HEK293 (cell line): ENCODE measurements around the gene BTG4.

Experiments
- CTCF ChIA-PET: fragments of 350-600 bp; formaldehyde crosslinking; extraction: SDS; loops from one replicate; lab custom pipeline; 2021; ENCODE audit warnings: antibody characterized with exemption; lab: Yijun Ruan, JAX
- POLR2A ChIA-PET: fragments of 300-600 bp; formaldehyde crosslinking; extraction: SDS; loops from one replicate; lab custom pipeline; 2020; ENCODE audit warnings: antibody characterized with exemption, inconsistent platforms; lab: Yijun Ruan, JAX
- H3K27ac ChIP-seq: fragments of 200-500 bp; sonication (Bioruptor generic); 2 replicates; pipeline ENCODE4 v1.5.1; 2014; ENCODE audit warnings: low read depth, low read length, control low read depth, inconsistent platforms; ENCODE audit errors: extremely low read depth
- H3K36me3 ChIP-seq, 2 experiments: fragments of 200-500 bp in 1 of 2; sonication (Bioruptor generic) in 1 of 2; 1 replicate in 1 of 2; 2 replicates in 1 of 2; pipeline ENCODE4 v1.5.1; 2014 to 2017; ENCODE audit warnings: inconsistent platforms in 2 of 2, low read length in 2 of 2; ENCODE audit not compliant: control insufficient read depth in 2 of 2, insufficient read depth in 1 of 2
- H3K4me1 ChIP-seq: fragments of 200-500 bp; sonication (Bioruptor generic); 2 replicates; pipeline ENCODE4 v1.5.1; 2014; ENCODE audit warnings: mild to moderate bottlenecking, low read length, inconsistent platforms; ENCODE audit not compliant: control insufficient read depth, insufficient read depth
- H3K4me3 ChIP-seq: 2 replicates; pipeline ENCODE4 v1.5.1; 2011; ENCODE audit warnings: low read depth, mild to moderate bottlenecking, control low read depth, low read length, moderate library complexity
- H3K9me3 ChIP-seq: fragments of 200-500 bp; sonication (Bioruptor generic); 2 replicates; pipeline ENCODE4 v1.5.1; 2014; ENCODE audit warnings: low read depth, low read length, inconsistent platforms; ENCODE audit not compliant: control insufficient read depth, insufficient read depth
- ATF2 ChIP-seq: fragments of 450-650 bp; formaldehyde crosslinking; IDR thresholded peaks from 2 replicates; pipeline ENCODE4 v1.5.1; 2016; ENCODE audit warnings: missing biosample characterization, missing genetic modification characterization, low read depth
- CTCF ChIP-seq: fragments of 450-650 bp; formaldehyde crosslinking; IDR thresholded peaks from 2 replicates; pipeline ENCODE4 v1.5.1; 2016; ENCODE audit warnings: missing biosample characterization, missing genetic modification characterization
- GFI1B ChIP-seq: fragments of 450-650 bp; formaldehyde crosslinking; IDR thresholded peaks from 2 replicates; pipeline ENCODE4 v1.5.1; 2016; ENCODE audit warnings: missing biosample characterization, missing genetic modification characterization
- HOXD13 ChIP-seq: sonication (generic); formaldehyde crosslinking; IDR thresholded peaks from 2 replicates; pipeline ENCODE4 v1.8.0; 2022; ENCODE audit warnings: missing genetic modification reagents, borderline replicate concordance
- KLF7 ChIP-seq: fragments of 450-650 bp; formaldehyde crosslinking; IDR thresholded peaks from 2 replicates; pipeline ENCODE4 v1.5.1; 2016; ENCODE audit warnings: missing biosample characterization, missing genetic modification characterization, borderline replicate concordance
- PRDM6 ChIP-seq: fragments of 450-650 bp; formaldehyde crosslinking; IDR thresholded peaks from 2 replicates; pipeline ENCODE4 v1.5.1; 2017; ENCODE audit warnings: missing biosample characterization, missing genetic modification characterization
- TSHZ1 ChIP-seq: fragments of 450-650 bp; formaldehyde crosslinking; IDR thresholded peaks from 2 replicates; pipeline ENCODE4 v1.5.1; 2016; ENCODE audit warnings: missing biosample characterization, missing genetic modification characterization, borderline replicate concordance
- ZFP3 ChIP-seq: fragments of 450-650 bp; formaldehyde crosslinking; IDR thresholded peaks from 2 replicates; pipeline ENCODE4 v1.5.1; 2016; ENCODE audit warnings: low read depth, missing biosample characterization, missing genetic modification characterization
- ZNF132 ChIP-seq: fragments of 450-650 bp; formaldehyde crosslinking; IDR thresholded peaks from 2 replicates; pipeline ENCODE4 v1.5.1; 2017; ENCODE audit warnings: missing biosample characterization, missing genetic modification characterization, borderline replicate concordance
- ZNF169 ChIP-seq: fragments of 450-650 bp; formaldehyde crosslinking; IDR thresholded peaks from 2 replicates; pipeline ENCODE4 v1.5.1; 2016; ENCODE audit warnings: missing biosample characterization, missing genetic modification characterization
- ZNF324 ChIP-seq: fragments of 450-650 bp; formaldehyde crosslinking; IDR thresholded peaks from 2 replicates; pipeline ENCODE4 v1.5.1; 2016; ENCODE audit warnings: missing biosample characterization, missing genetic modification characterization
- ZNF354C ChIP-seq: fragments of 450-650 bp; formaldehyde crosslinking; IDR thresholded peaks from 2 replicates; pipeline ENCODE4 v1.5.1; 2016; ENCODE audit warnings: missing biosample characterization, missing genetic modification characterization, low read depth, borderline replicate concordance
- ZNF416 ChIP-seq: fragments of 450-650 bp; formaldehyde crosslinking; IDR thresholded peaks from 2 replicates; pipeline ENCODE4 v1.5.1; 2016; ENCODE audit warnings: missing biosample characterization, missing genetic modification characterization
- ZNF426 ChIP-seq: fragments of 450-650 bp; formaldehyde crosslinking; IDR thresholded peaks from 2 replicates; pipeline ENCODE4 v1.5.1; 2017; ENCODE audit warnings: missing biosample characterization, missing genetic modification characterization, mild to moderate bottlenecking, inconsistent platforms, moderate library complexity
- ZNF501 ChIP-seq: fragments of 450-650 bp; formaldehyde crosslinking; IDR thresholded peaks from 2 replicates; pipeline ENCODE4 v1.5.1; 2016; ENCODE audit warnings: missing biosample characterization, missing genetic modification characterization
- ZNF544 ChIP-seq: fragments of 450-650 bp; formaldehyde crosslinking; IDR thresholded peaks from 2 replicates; pipeline ENCODE4 v1.5.0; 2017; ENCODE audit warnings: missing biosample characterization, missing genetic modification characterization
- ZNF580 ChIP-seq: fragments of 450-650 bp; formaldehyde crosslinking; IDR thresholded peaks from 2 replicates; pipeline ENCODE4 v1.5.1; 2016; ENCODE audit warnings: missing biosample characterization, missing genetic modification characterization
- ZNF600 ChIP-seq: fragments of 450-650 bp; formaldehyde crosslinking; IDR thresholded peaks from 2 replicates; pipeline ENCODE4 v1.5.1; 2016; ENCODE audit warnings: missing biosample characterization, missing genetic modification characterization
- ZNF664 ChIP-seq: fragments of 450-650 bp; formaldehyde crosslinking; IDR thresholded peaks from 2 replicates; pipeline ENCODE4 v1.5.1; 2016; ENCODE audit warnings: missing biosample characterization, missing genetic modification characterization
- ZNF776 ChIP-seq: fragments of 450-650 bp; formaldehyde crosslinking; IDR thresholded peaks from 2 replicates; pipeline ENCODE4 v1.5.0; 2017; ENCODE audit warnings: missing biosample characterization, missing genetic modification characterization, borderline replicate concordance
- ZSCAN30 ChIP-seq: fragments of 450-650 bp; IDR thresholded peaks from 2 replicates; pipeline ENCODE4 v1.5.1; 2018; ENCODE audit warnings: missing biosample characterization, mild to moderate bottlenecking, missing genetic modification characterization, moderate library complexity
- TF ChIP-seq, protein P1 (sequence below): fragments of 450-650 bp; formaldehyde crosslinking; IDR thresholded peaks from 2 replicates; pipeline ENCODE4 v1.5.1; 2016; ENCODE audit warnings: missing biosample characterization, missing genetic modification characterization

Gene BTG4

GRCh38 chr11:111557425-111558111, 45.4 kb upstream of the BTG4 start:
- POLR2A ChIA-PET: no interaction called here
- CTCF ChIA-PET: interaction anchor here (0.6 kb wide), 1 partner anchor 285 kb away, joined by 3 read pairs; no protein-coding TSS in a partner anchor
- no peak for TF ChIP-seq PRDM6 (tag by site-specific recombination)
- no peak for TF ChIP-seq ZNF324 (tag by site-specific recombination)
- no peak for TF ChIP-seq ZNF426 (tag by site-specific recombination)
- TF ChIP-seq ZNF600 (tag by site-specific recombination): no peak
- no peak for TF ChIP-seq ZNF580
- no peak for TF ChIP-seq KLF7 (tag by site-specific recombination)
- no peak for TF ChIP-seq ZSCAN30 (tag by site-specific recombination)
- TF ChIP-seq CTCF (tag by site-specific recombination): no peak
- TF ChIP-seq ZNF776 (tag by site-specific recombination): no peak
- TF ChIP-seq ZFP3: no peak
- no peak for TF ChIP-seq HOXD13 (CRISPR knock-in tag)
- TF ChIP-seq TSHZ1 (tag by site-specific recombination): no peak
- TF ChIP-seq, protein P1, sequence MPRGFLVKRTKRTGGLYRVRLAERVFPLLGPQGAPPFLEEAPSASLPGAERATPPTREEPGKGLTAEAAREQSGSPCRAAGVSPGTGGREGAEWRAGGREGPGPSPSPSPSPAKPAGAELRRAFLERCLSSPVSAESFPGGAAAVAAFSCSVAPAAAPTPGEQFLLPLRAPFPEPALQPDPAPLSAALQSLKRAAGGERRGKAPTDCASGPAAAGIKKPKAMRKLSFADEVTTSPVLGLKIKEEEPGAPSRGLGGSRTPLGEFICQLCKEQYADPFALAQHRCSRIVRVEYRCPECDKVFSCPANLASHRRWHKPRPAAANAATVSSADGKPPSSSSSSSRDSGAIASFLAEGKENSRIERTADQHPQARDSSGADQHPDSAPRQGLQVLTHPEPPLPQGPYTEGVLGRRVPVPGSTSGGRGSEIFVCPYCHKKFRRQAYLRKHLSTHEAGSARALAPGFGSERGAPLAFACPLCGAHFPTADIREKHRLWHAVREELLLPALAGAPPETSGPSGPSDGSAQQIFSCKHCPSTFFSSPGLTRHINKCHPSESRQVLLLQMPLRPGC: no peak
- TF ChIP-seq ZNF169 (tag by site-specific recombination): no peak
- H3K4me3 ChIP-seq: no peak overlapping the region
- H3K27ac ChIP-seq: no peak overlapping the region
- no peaks in the 10 kb centered on the region for H3K9me3 ChIP-seq
- no peaks in the 10 kb centered on the region for H3K4me1 ChIP-seq
- peaks cover 0 to 67% of the 10 kb centered on the region in 2 experiments; a peak in 1 of 3 replicates for H3K36me3 ChIP-seq

DNA sequence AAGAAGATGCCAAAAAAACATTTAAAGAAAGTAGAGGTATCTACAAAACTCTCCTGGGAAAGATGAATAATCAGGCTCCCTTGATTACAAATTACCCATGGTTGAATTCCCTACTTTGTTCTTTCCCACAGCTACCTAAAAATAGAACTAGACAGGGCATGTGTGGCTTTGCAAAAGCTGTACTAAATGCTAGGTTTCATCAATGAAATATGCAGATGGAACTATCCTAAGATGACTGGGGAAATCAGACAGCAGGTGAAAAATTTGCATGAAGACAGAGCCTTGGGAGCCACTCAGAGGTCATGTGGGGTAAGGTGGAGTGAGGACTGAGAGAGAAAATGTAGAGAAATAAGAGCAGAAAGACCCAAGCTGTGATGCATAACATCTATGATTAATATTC, 43.1 kb upstream of the BTG4 start:
- no peak overlapping the region for H3K27ac ChIP-seq
- POLR2A ChIA-PET: interaction anchor here (0.6 kb wide), 1 partner anchor 553 kb away, joined by 3 read pairs; no protein-coding TSS in a partner anchor
- CTCF ChIA-PET: interaction anchor here (0.5 to 1.6 kb wide), 2 partner anchors 11 to 222 kb away, joined by 5 read pairs; no protein-coding TSS in a partner anchor
- TF ChIP-seq ZNF354C (tag by site-specific recombination) (no peak), ZNF664 (tag by site-specific recombination) (no peak), ZNF416 (no peak), ATF2 (tag by site-specific recombination) (no peak), ZNF544 (tag by site-specific recombination) (no peak), ZNF501 (tag by site-specific recombination) (no peak), ZNF132 (tag by site-specific recombination) (no peak), GFI1B (tag by site-specific recombination) (no peak)

More for the DNA sequence above, 43.1 kb upstream of the BTG4 start:
- Histone ChIP-seq H3K4me1 (no peaks in the 10 kb centered on the region), H3K9me3 (no peaks in the 10 kb centered on the region), H3K4me3 (no peak overlapping the region), H3K36me3 (peaks cover 0 to 54% of the 10 kb centered on the region in 2 experiments; a peak in 1 of 3 replicates)
